CD14-positive monocyte (primary cell): ENCODE results near the gene MRPS24. TPM values are rescaled to one million over a fixed set of nuclear protein-coding genes. Genes with fewer than 3 reads are reported as not detected.

ENCODE experiments used
- DNase-seq, 3 donors: peaks; one replicate each; pipeline ENCODE4 v3.0.0-alpha.2; 2011 to 2022
- H2AFZ ChIP-seq: 2 replicates; pipeline ENCODE4 v1.6.0; 2012; ENCODE audit warnings: mild to moderate bottlenecking, low read depth, low read length, inconsistent platforms; ENCODE audit not compliant: insufficient read depth, poor library complexity, severe bottlenecking
- H3K27ac ChIP-seq, 2 donors: 1 replicate in 1 of 2; 2 replicates in 1 of 2; pipeline ENCODE4 v1.5.1; 2012 to 2013; ENCODE audit warnings: low read length in 2 of 2, control low read depth in 1 of 2, inconsistent platforms in 1 of 2, low read depth in 1 of 2, mild to moderate bottlenecking in 1 of 2
- H3K27me3 ChIP-seq, 2 donors: one replicate each; pipeline versions ENCODE4 v1.6.0 to v1.6.1; 2011 to 2013; ENCODE audit warnings: low read length in 2 of 2; ENCODE audit not compliant: control insufficient read depth in 2 of 2, insufficient read depth in 2 of 2
- H3K36me3 ChIP-seq, 2 donors: replicated peaks in 1 of 2; 1 replicate in 1 of 2; 2 replicates in 1 of 2; pipeline versions ENCODE4 v1.5.1 to v1.6.1; 2012 to 2013; ENCODE audit warnings: low read length in 2 of 2, control low read depth in 1 of 2, inconsistent platforms in 1 of 2, mild to moderate bottlenecking in 1 of 2; ENCODE audit not compliant: insufficient read depth in 2 of 2, control insufficient read depth in 1 of 2
- H3K4me1 ChIP-seq, 2 donors: 1 replicate in 1 of 2; 2 replicates in 1 of 2; pipeline versions ENCODE4 v1.5.1 to v1.6.1; 2012 to 2013; ENCODE audit warnings: low read length in 2 of 2, control low read depth in 1 of 2, inconsistent platforms in 1 of 2, mild to moderate bottlenecking in 1 of 2, moderate library complexity in 1 of 2; ENCODE audit not compliant: insufficient read depth in 2 of 2, control insufficient read depth in 1 of 2
- H3K4me2 ChIP-seq: replicated peaks from 2 replicates; pipeline ENCODE3; 2012; ENCODE audit warnings: low read length, moderate library complexity, mild to moderate bottlenecking; ENCODE audit not compliant: poor library complexity, severe bottlenecking; ENCODE audit errors: extremely low read depth
- H3K4me3 ChIP-seq, 3 experiments: fragments of 200-600 bp in 1 of 3; sonication (generic) in 1 of 3; replicated peaks in 1 of 3; 1 replicate in 2 of 3; 2 replicates in 1 of 3; pipeline ENCODE4 v1.5.1; 2011 to 2013; ENCODE audit warnings: low read length in 3 of 3, mild to moderate bottlenecking in 3 of 3, control low read depth in 2 of 3, low read depth in 2 of 3, inconsistent platforms in 1 of 3, moderate library complexity in 1 of 3
- H3K79me2 ChIP-seq: 2 replicates; pipeline ENCODE4 v1.6.0; 2012; ENCODE audit warnings: mild to moderate bottlenecking, control low read depth, inconsistent platforms, low read length, moderate library complexity; ENCODE audit not compliant: insufficient read depth
- H3K9ac ChIP-seq: 2 replicates; pipeline ENCODE4 v1.6.0; 2017; ENCODE audit warnings: low read length, mild to moderate bottlenecking; ENCODE audit not compliant: insufficient read depth, poor library complexity, severe bottlenecking
- H3K9me3 ChIP-seq, 2 donors: replicated peaks in 1 of 2; 1 replicate in 1 of 2; 2 replicates in 1 of 2; pipeline versions ENCODE4 v1.5.1 to v1.6.1; 2012 to 2013; ENCODE audit warnings: low read length in 2 of 2, control low read depth in 1 of 2; ENCODE audit not compliant: control insufficient read depth in 1 of 2, insufficient read depth in 1 of 2
- H4K20me1 ChIP-seq: 2 replicates; pipeline ENCODE4 v1.6.0; 2012; ENCODE audit warnings: mild to moderate bottlenecking, low read length, control low read depth, moderate library complexity; ENCODE audit not compliant: insufficient read depth
- H3K27ac Mint-ChIP-seq, 7 donors: one replicate each; pipeline ENCODE4 v1.8.0; 2020; ENCODE audit warnings: mild to moderate bottlenecking in 7 of 7, mixed read lengths in 7 of 7, moderate library complexity in 6 of 7, inconsistent platforms in 2 of 7
- H3K27me3 Mint-ChIP-seq, 3 donors: one replicate each; pipeline ENCODE4 v1.8.0; 2021 to 2022; ENCODE audit warnings: low read depth in 3 of 3, mild to moderate bottlenecking in 3 of 3, mixed read lengths in 3 of 3, moderate library complexity in 3 of 3, inconsistent platforms in 1 of 3
- H3K36me3 Mint-ChIP-seq, 2 donors: one replicate each; pipeline ENCODE4 v1.8.0; 2020; ENCODE audit warnings: mixed read lengths in 2 of 2, inconsistent platforms in 1 of 2, mild to moderate bottlenecking in 1 of 2
- H3K4me1 Mint-ChIP-seq: one replicate; pipeline ENCODE4 v1.8.0; 2020; ENCODE audit warnings: mild to moderate bottlenecking, mixed read lengths
- H3K4me3 Mint-ChIP-seq, 2 donors: one replicate each; pipeline ENCODE4 v1.8.0; 2020; ENCODE audit warnings: mild to moderate bottlenecking in 2 of 2, mixed read lengths in 2 of 2, moderate library complexity in 1 of 2
- H3K9me3 Mint-ChIP-seq, 7 donors: one replicate each; pipeline ENCODE4 v1.8.0; 2020 to 2022; ENCODE audit warnings: mixed read lengths in 7 of 7, mild to moderate bottlenecking in 6 of 7, moderate library complexity in 6 of 7, inconsistent platforms in 2 of 7
- WGBS: methylation state at CpG from one replicate; pipeline ENCODE4 v1.1.5; 2013; ENCODE audit warnings: missing lambda C conversion rate; ENCODE audit not compliant: insufficient coverage; 5-methylcytosine and 5-hydroxymethylcytosine counted together
- intact Hi-C, 2 donors: fragments of 100-400 bp; cut with micrococcal nuclease; formaldehyde crosslinking; loops; one replicate each; pipeline versions ENCODE4 v1.15.0 to v1.15.1; 2023
- polyA plus RNA-seq, 3 donors: library from polyadenylated mRNA; depleted of rRNA in 1 of 3; unstranded in 2 of 3; stranded (reverse) in 1 of 3; fragments of 300-500 nt in 2 of 3; fragments of >200 nt in 1 of 3; fragmentation: Illumina TruSeq in 2 of 3; gene quantifications; 1 replicate in 2 of 3; 2 replicates in 1 of 3; pipeline ENCODE4 v1.2.3, GENCODE V29; 2012 to 2021
- TF ChIP-seq, protein P1 (sequence below): fragments of 200-600 bp; IDR thresholded peaks from one replicate; pipeline ENCODE4 v1.8.0; 2022; ENCODE audit warnings: antibody characterized with exemption, mild to moderate bottlenecking

The MRPS24 gene
- polyA plus RNA-seq, 3 donors = 79.2 to 112 (median 112) TPM

DNA sequence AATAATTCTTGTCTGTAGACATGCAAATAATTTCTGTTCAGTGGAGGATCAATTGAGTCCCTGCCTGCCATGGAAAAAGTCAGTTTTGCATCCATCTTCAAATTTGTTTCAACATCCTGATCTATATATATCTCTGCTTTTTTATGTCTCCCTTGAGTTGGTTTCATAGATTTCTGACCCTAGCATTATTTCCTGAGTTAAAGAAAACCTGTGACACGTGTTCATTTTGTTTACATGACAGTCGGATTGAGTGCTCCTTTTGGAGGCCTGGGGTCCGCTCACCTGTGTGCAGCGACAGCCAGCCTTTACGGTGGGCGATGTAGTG is 674 bp downstream of the MRPS24 start:
- Histone ChIP-seq H2AFZ (peak overlapping the region; percentile 87), H3K27me3 (no peaks in the 10 kb centered on the region), H3K4me1 (peaks cover 18% of the 10 kb centered on the region in 2 donors), H3K36me3 (peaks cover 13 to 26% of the 10 kb centered on the region in 2 donors), H3K79me2 (peaks cover 3% of the 10 kb centered on the region), H3K4me2 (peak overlapping the region; percentile 75), H3K9ac (peak overlapping the region; percentile 89), H3K9me3 (no peaks in the 10 kb centered on the region), H3K4me3 (peak overlapping the region; percentile 51 to 81 (median 77)), H4K20me1 (no peaks in the 10 kb centered on the region), H3K27ac (peak overlapping the region; percentile 91 to 99)
- Mint-ChIP-seq H3K4me1 (peaks cover 20% of the 10 kb centered on the region), H3K9me3 (peaks cover 0 to 6% (median 2%) of the 10 kb centered on the region in 7 donors), H3K36me3 (peaks cover 25 to 26% of the 10 kb centered on the region in 2 donors), H3K27me3 (peaks cover 2 to 8% (median 4%) of the 10 kb centered on the region in 3 donors), H3K27ac (peak overlapping the region; percentile 81 to 100 (median 100)), H3K4me3 (peak overlapping the region; percentile 96 to 97)
- TF ChIP-seq, protein P1, sequence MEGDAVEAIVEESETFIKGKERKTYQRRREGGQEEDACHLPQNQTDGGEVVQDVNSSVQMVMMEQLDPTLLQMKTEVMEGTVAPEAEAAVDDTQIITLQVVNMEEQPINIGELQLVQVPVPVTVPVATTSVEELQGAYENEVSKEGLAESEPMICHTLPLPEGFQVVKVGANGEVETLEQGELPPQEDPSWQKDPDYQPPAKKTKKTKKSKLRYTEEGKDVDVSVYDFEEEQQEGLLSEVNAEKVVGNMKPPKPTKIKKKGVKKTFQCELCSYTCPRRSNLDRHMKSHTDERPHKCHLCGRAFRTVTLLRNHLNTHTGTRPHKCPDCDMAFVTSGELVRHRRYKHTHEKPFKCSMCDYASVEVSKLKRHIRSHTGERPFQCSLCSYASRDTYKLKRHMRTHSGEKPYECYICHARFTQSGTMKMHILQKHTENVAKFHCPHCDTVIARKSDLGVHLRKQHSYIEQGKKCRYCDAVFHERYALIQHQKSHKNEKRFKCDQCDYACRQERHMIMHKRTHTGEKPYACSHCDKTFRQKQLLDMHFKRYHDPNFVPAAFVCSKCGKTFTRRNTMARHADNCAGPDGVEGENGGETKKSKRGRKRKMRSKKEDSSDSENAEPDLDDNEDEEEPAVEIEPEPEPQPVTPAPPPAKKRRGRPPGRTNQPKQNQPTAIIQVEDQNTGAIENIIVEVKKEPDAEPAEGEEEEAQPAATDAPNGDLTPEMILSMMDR = no peak
- intact Hi-C loops = no loop called here
- DNase-seq = no peak
- 2% methylated on average over 6 of the region's 6 CpGs for WGBS

DNA sequence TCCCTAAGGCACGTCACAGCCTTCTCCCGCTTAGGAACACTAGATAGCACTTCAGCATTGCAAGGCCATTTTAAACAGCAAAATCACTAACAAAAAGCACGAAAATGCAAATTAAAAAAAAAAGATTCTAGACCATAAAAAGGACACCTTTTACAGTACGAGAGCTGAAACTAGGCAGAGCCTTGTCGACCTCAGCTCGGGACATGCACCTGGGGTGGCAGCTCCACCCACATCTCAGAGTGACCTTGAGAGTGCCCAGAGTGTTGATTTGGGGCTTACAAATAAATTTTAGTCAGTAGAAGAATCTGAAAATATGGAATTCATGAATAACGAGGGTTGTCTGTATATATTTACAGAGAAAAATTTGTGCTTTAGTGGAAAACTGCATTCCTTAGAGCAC is 1.1 kb downstream of the MRPS24 start:
- no peak for DNase-seq
- no peaks in the 10 kb centered on the region for H4K20me1 ChIP-seq
- peaks cover 18% of the 10 kb centered on the region in 2 donors for H3K4me1 ChIP-seq
- peaks cover 3% of the 10 kb centered on the region for H3K79me2 ChIP-seq
- WGBS = 95% methylated on average over 6 of the region's 7 CpGs
- Mint-ChIP-seq H3K9me3 (peaks cover 0 to 6% (median under 1%) of the 10 kb centered on the region in 7 donors), H3K4me1 (peaks cover 20% of the 10 kb centered on the region), H3K4me3 (peak overlapping the region; percentile 96 to 97), H3K36me3 (peaks cover 25 to 26% of the 10 kb centered on the region in 2 donors), H3K27me3 (peaks cover 2 to 8% (median 6%) of the 10 kb centered on the region in 3 donors), H3K27ac (no peak overlapping the region)
- H3K36me3 ChIP-seq = peaks cover 13 to 26% of the 10 kb centered on the region in 2 donors
- peak overlapping the region; percentile 75 for H3K4me2 ChIP-seq
- H3K27me3 ChIP-seq = no peaks in the 10 kb centered on the region
- intact Hi-C loops = no loop called here
- peak overlapping the region in 1 of 3 experiments; percentile 77 for H3K4me3 ChIP-seq
- H3K27ac ChIP-seq = no peak overlapping the region
- no peak overlapping the region for H3K9ac ChIP-seq
- peak overlapping the region; percentile 87 for H2AFZ ChIP-seq
- TF ChIP-seq, protein P1 = no peak
- H3K9me3 ChIP-seq = no peaks in the 10 kb centered on the region
